ENCODE measurements around the gene OXCT1. TPM values are rescaled to one million over a fixed set of nuclear protein-coding genes. Genes with fewer than 3 reads are reported as not detected.

The OXCT1 gene
- total and polyA plus RNA-seq, 2 of the 13 experiments (the other 11 are each of a cell fraction or from before 2014, with no cell fraction given) = 0.92 to 4.7 TPM

DNA sequence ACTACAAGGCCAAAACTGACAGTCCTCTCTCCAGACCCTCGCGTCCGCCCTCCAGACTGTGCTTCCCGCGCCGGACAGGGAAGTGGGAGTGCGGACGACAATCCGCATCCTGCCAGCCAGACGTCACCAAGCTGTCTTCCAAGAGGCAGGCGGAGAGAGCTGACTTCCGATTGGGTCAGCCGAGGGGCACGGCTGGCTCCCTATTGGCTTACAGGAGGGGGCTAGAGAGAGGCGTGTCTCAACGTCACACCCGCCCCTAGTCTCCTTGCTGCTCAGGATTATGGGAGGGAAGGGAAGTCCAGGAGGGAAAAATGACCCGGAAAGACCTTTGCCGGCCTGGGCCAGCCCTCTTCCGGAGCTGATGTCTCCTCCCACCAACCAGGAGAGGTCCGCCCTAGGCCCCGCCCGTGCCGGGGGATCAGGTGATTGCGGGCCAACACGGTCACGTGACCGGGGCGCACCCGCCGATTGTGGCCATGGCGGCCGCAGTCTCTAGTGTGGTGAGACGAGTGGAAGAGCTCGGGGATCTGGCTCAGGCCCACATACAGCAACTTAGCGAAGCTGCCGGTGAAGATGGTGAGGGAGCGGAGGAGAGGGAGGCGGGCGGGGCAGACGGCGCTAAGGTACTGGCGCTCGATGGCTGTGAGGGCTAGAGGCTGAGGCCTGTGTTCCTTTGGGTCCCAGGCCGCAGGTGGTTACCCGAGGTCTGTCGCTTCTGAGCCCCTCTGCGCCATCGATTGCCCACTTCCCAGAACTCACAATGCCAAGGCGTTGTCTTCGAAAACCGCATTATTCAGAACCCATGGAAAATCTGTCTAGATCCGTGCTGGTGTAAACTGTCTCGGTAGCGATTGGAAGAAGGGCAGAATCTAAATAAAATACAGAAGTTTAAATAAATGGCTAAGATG lies 33.9 kb upstream of the OXCT1 start, which contains the start of gene RIMOC1 (continued):
- TF ChIP-seq ZSCAN29 (CRISPR knock-in tag; conservative IDR thresholded peaks at IDR 0.05) = no peak
- TF ChIP-seq, protein P1, sequence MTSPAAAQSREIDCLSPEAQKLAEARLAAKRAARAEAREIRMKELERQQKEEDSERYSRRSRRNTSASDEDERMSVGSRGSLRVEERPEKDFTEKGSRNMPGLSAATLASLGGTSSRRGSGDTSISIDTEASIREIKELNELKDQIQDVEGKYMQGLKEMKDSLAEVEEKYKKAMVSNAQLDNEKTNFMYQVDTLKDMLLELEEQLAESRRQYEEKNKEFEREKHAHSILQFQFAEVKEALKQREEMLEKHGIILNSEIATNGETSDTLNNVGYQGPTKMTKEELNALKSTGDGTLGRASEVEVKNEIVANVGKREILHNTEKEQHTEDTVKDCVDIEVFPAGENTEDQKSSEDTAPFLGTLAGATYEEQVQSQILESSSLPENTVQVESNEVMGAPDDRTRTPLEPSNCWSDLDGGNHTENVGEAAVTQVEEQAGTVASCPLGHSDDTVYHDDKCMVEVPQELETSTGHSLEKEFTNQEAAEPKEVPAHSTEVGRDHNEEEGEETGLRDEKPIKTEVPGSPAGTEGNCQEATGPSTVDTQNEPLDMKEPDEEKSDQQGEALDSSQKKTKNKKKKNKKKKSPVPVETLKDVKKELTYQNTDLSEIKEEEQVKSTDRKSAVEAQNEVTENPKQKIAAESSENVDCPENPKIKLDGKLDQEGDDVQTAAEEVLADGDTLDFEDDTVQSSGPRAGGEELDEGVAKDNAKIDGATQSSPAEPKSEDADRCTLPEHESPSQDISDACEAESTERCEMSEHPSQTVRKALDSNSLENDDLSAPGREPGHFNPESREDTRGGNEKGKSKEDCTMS (CRISPR knock-in tag; conservative IDR thresholded peaks at IDR 0.05) = no peak
- TF ChIP-seq POLR2AphosphoS5 (IDR thresholded peaks at IDR 0.05; ENCODE audit: low read depth, low read length) = peak; percentile 69
- peak; percentile 80 for TF ChIP-seq HDAC2 (CRISPR knock-in tag; IDR thresholded peaks at IDR 0.05)
- TF ChIP-seq ZNF563 (CRISPR knock-in tag; IDR thresholded peaks at IDR 0.05) = peak; percentile 75; the same call in 1 of the 2 replicates
- TF ChIP-seq, protein P2, sequence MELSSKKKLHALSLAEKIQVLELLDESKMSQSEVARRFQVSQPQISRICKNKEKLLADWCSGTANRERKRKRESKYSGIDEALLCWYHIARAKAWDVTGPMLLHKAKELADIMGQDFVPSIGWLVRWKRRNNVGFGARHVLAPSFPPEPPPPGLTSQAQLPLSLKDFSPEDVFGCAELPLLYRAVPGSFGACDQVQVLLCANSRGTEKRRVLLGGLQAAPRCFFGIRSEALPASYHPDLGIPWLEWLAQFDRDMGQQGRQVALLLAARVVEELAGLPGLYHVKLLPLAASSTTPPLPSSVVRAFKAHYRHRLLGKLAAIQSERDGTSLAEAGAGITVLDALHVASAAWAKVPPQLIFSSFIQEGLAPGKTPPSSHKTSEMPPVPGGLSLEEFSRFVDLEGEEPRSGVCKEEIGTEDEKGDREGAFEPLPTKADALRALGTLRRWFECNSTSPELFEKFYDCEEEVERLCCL (CRISPR knock-in tag; IDR thresholded peaks at IDR 0.05; ENCODE audit: borderline replicate concordance) = no peak
- TF ChIP-seq JARID2 (CRISPR knock-in tag; IDR thresholded peaks at IDR 0.05; ENCODE audit: insufficient replicate concordance) = no peak
- TF ChIP-seq TEAD3 (CRISPR knock-in tag; optimal IDR thresholded peaks at IDR 0.05; ENCODE audit: borderline replicate concordance) = peak; percentile 45
- TF ChIP-seq ZNF883 (CRISPR knock-in tag; IDR thresholded peaks at IDR 0.05; ENCODE audit: not compliant biosample characterization) = peak; percentile 94
- TF ChIP-seq MXD4 (CRISPR knock-in tag; IDR thresholded peaks at IDR 0.05) = peak; percentile 94
- no peak; the same call in 1 of the 2 replicates for TF ChIP-seq SP140L (CRISPR knock-in tag; IDR thresholded peaks at IDR 0.05; ENCODE audit: borderline replicate concordance)
- no peak for TF ChIP-seq ZNF3 (CRISPR knock-in tag; IDR thresholded peaks at IDR 0.05)
- TF ChIP-seq REL (CRISPR knock-in tag; conservative IDR thresholded peaks at IDR 0.05) = no peak
- TF ChIP-seq SOX13 (IDR thresholded peaks at IDR 0.05) = peak; percentile 15; the same call in 1 of the 2 replicates
- TF ChIP-seq SOX13 (CRISPR knock-in tag; conservative IDR thresholded peaks at IDR 0.05 in 1 of 2, IDR thresholded peaks at IDR 0.05 in 1 of 2) = peak in 1 of 2 experiments; percentile 57; a peak in 1 of 4 replicates
- TF ChIP-seq, protein P3, sequence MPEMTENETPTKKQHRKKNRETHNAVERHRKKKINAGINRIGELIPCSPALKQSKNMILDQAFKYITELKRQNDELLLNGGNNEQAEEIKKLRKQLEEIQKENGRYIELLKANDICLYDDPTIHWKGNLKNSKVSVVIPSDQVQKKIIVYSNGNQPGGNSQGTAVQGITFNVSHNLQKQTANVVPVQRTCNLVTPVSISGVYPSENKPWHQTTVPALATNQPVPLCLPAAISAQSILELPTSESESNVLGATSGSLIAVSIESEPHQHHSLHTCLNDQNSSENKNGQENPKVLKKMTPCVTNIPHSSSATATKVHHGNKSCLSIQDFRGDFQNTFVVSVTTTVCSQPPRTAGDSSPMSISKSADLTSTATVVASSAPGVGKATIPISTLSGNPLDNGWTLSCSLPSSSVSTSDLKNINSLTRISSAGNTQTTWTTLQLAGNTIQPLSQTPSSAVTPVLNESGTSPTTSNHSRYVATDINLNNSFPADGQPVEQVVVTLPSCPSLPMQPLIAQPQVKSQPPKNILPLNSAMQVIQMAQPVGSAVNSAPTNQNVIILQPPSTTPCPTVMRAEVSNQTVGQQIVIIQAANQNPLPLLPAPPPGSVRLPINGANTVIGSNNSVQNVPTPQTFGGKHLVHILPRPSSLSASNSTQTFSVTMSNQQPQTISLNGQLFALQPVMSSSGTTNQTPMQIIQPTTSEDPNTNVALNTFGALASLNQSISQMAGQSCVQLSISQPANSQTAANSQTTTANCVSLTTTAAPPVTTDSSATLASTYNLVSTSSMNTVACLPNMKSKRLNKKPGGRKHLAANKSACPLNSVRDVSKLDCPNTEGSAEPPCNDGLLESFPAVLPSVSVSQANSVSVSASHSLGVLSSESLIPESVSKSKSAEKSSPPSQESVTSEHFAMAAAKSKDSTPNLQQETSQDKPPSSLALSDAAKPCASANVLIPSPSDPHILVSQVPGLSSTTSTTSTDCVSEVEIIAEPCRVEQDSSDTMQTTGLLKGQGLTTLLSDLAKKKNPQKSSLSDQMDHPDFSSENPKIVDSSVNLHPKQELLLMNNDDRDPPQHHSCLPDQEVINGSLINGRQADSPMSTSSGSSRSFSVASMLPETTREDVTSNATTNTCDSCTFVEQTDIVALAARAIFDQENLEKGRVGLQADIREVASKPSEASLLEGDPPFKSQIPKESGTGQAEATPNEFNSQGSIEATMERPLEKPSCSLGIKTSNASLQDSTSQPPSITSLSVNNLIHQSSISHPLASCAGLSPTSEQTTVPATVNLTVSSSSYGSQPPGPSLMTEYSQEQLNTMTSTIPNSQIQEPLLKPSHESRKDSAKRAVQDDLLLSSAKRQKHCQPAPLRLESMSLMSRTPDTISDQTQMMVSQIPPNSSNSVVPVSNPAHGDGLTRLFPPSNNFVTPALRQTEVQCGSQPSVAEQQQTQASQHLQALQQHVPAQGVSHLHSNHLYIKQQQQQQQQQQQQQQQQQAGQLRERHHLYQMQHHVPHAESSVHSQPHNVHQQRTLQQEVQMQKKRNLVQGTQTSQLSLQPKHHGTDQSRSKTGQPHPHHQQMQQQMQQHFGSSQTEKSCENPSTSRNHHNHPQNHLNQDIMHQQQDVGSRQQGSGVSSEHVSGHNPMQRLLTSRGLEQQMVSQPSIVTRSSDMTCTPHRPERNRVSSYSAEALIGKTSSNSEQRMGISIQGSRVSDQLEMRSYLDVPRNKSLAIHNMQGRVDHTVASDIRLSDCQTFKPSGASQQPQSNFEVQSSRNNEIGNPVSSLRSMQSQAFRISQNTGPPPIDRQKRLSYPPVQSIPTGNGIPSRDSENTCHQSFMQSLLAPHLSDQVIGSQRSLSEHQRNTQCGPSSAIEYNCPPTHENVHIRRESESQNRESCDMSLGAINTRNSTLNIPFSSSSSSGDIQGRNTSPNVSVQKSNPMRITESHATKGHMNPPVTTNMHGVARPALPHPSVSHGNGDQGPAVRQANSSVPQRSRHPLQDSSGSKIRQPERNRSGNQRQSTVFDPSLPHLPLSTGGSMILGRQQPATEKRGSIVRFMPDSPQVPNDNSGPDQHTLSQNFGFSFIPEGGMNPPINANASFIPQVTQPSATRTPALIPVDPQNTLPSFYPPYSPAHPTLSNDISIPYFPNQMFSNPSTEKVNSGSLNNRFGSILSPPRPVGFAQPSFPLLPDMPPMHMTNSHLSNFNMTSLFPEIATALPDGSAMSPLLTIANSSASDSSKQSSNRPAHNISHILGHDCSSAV (CRISPR knock-in tag; IDR thresholded peaks at IDR 0.05; ENCODE audit: borderline replicate concordance) = no peak
- no peak; the same call in 1 of the 2 replicates for TF ChIP-seq ZMAT3 (CRISPR knock-in tag; conservative IDR thresholded peaks at IDR 0.05)
